Stimulated activated naive CD8-positive, alpha-beta T cell treated with anti-CD3 and anti-CD28 coated beads, Interleukin-15, Interleukin-2, amounts not matched to agents 100 ng/mL and 50 ng/mL, for 24 hours (primary cell): ENCODE measurements around the gene ZBTB20.

Experiments
- H3K27ac Mint-ChIP-seq: one replicate; pipeline ENCODE4 v1.8.0; 2021; ENCODE audit warnings: mild to moderate bottlenecking, mixed read lengths
- H3K27me3 Mint-ChIP-seq: one replicate; pipeline ENCODE4 v1.8.0; 2021; ENCODE audit warnings: mixed read lengths
- H3K36me3 Mint-ChIP-seq: one replicate; pipeline ENCODE4 v1.8.0; 2021; ENCODE audit warnings: low read depth, mixed read lengths
- H3K4me1 Mint-ChIP-seq: one replicate; pipeline ENCODE4 v1.8.0; 2021; ENCODE audit warnings: low read depth, mixed read lengths
- H3K4me3 Mint-ChIP-seq: one replicate; pipeline ENCODE4 v1.8.0; 2021; ENCODE audit warnings: mild to moderate bottlenecking, mixed read lengths
- H3K9me3 Mint-ChIP-seq: one replicate; pipeline ENCODE4 v1.8.0; 2021; ENCODE audit warnings: mixed read lengths

Gene ZBTB20

GRCh38 chr3:114850898-114851297 lies 296.2 kb downstream of the ZBTB20 start:
- no peaks in the 10 kb centered on the region for H3K9me3 Mint-ChIP-seq
- no peak overlapping the region for H3K27ac Mint-ChIP-seq
- no peaks in the 10 kb centered on the region for H3K27me3 Mint-ChIP-seq
- H3K4me3 Mint-ChIP-seq = no peak overlapping the region
- H3K4me1 Mint-ChIP-seq = peaks cover 11% of the 10 kb centered on the region
- no peaks in the 10 kb centered on the region for H3K36me3 Mint-ChIP-seq

DNA sequence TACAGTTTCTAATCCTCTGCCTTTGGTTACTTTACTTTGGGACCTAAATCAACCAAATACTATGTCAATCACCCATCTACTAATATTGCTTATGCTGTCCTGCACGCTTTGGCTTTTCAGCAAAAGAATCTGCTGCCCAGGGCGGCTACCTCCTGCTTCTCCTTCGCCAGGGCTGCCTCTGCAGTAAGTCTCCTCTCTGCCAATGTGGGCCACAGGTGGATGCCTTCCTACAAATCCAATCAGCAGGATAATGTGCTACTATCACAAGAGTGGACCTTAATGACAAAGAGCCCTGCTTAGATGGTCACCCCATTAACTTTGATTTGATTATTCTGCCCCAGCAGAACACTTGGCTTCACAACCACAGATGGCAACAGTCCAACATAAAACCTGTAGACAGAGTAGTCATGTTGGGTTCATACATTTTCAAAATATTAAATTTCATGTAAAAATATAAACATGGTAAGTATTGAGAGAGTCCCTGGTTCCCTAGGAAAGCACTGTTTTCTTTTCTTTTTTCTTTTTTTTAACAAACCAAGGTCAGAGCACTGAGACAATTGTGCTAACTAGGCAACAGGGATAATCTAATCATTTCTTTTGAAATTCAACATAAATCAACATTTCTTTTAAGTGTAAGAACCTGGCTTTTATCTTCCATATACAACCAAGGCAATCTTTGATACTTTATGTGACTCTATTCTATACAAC lies 298.3 kb downstream of the ZBTB20 start:
- Mint-ChIP-seq H3K27ac (no peak overlapping the region), H3K9me3 (no peaks in the 10 kb centered on the region)

GRCh38 chr3:114848082-114848481 lies 299.0 kb downstream of the ZBTB20 start:
- Mint-ChIP-seq H3K36me3 (no peaks in the 10 kb centered on the region), H3K27ac (no peak overlapping the region), H3K9me3 (no peaks in the 10 kb centered on the region), H3K27me3 (no peaks in the 10 kb centered on the region), H3K4me3 (no peak overlapping the region), H3K4me1 (no peaks in the 10 kb centered on the region)

More for the DNA sequence above, 298.3 kb downstream of the ZBTB20 start:
- Mint-ChIP-seq H3K27me3 (no peaks in the 10 kb centered on the region), H3K4me1 (no peaks in the 10 kb centered on the region), H3K4me3 (no peak overlapping the region), H3K36me3 (no peaks in the 10 kb centered on the region)

DNA sequence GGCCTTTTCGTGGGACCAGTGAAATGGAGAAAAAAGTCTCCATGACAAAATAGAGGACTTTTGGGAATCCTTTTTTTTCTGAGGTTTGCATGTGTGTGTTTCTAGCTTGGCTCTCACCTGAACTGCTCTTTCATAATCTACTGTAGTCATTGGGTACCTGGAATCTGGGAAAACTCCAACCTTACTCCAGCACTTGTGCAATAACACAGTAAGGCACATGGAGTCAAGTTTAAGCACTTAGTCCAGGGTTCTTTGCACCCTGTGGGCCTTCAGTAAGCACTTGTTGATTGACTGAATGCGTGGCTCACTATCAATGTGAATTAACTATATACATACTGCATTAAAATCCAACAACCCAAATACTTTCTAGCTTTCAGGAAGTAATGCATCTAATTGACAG lies 299.5 kb downstream of the ZBTB20 start:
- Mint-ChIP-seq H3K4me1 (no peaks in the 10 kb centered on the region), H3K36me3 (no peaks in the 10 kb centered on the region), H3K4me3 (no peak overlapping the region), H3K27ac (no peak overlapping the region), H3K9me3 (no peaks in the 10 kb centered on the region), H3K27me3 (no peaks in the 10 kb centered on the region)

DNA sequence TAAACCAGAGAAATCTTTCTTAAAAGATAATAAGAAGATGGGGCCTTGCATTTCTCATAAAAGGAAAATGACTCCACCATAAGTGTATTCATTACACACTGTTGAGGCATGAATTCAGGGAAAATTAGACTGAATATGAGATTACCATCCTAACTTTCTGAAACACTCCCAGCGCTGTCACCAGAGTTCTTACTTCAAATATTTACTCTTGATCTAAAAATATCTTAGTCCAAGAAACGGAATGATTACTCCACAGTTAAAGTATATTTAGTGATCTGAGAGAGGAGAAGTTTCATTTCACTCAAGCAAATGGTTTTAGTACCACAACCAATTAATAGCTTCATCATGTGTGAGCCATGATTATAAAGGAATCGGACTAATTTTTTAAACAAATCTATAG lies 300.3 kb downstream of the ZBTB20 start:
- H3K4me1 Mint-ChIP-seq = no peaks in the 10 kb centered on the region
- H3K27ac Mint-ChIP-seq = no peak overlapping the region
- H3K36me3 Mint-ChIP-seq = no peaks in the 10 kb centered on the region
- no peak overlapping the region for H3K4me3 Mint-ChIP-seq
- no peaks in the 10 kb centered on the region for H3K27me3 Mint-ChIP-seq
- H3K9me3 Mint-ChIP-seq = no peaks in the 10 kb centered on the region

DNA sequence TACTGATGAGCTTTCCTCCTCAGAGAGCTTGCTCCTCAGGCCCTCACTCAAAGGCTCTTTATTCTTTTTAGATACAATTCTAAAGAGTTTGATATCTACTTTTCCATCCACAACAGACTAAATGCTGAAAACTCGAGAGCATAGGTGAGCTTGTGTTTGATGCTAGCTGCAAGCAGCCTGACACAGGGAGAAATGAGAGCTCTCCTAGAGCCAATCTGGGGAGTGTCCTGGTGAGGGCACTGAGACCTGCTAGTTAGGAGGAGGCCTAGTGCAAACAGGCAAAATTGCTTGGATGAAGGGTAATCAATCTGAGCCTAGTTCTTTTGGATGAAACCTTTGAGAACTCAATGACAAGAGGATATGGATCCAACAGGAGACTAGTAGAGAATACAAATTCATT lies 300.8 kb downstream of the ZBTB20 start:
- Mint-ChIP-seq H3K27ac (no peak overlapping the region), H3K27me3 (no peaks in the 10 kb centered on the region)

DNA sequence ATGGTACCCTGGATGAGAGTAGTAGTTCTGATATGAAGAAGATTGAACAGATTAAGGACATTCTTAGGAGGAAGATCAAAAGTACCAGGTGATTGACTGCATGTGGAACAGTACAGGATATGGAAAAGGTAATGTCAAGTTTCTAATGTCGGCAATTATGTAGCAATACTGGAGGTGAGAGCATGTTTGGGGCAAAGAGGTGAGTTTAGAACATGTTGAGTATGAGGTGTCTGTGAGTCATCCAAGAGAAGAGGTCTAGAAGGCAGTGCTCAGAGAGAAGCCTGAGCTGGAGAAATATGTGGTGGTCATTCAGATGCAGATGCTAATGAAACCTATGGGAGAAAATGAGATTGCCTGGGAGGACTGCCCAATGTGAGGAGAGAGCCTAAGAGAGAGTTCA lies 305.6 kb downstream of the ZBTB20 start:
- Mint-ChIP-seq H3K36me3 (peaks cover 7% of the 10 kb centered on the region), H3K27ac (no peak overlapping the region), H3K4me1 (peaks cover 5% of the 10 kb centered on the region), H3K9me3 (no peaks in the 10 kb centered on the region), H3K4me3 (no peak overlapping the region), H3K27me3 (no peaks in the 10 kb centered on the region)

More for the DNA sequence above, 300.8 kb downstream of the ZBTB20 start:
- Mint-ChIP-seq H3K36me3 (no peaks in the 10 kb centered on the region), H3K9me3 (no peaks in the 10 kb centered on the region), H3K4me3 (no peak overlapping the region), H3K4me1 (peaks cover 5% of the 10 kb centered on the region)

GRCh38 chr3:114839476-114839875 lies 307.6 kb downstream of the ZBTB20 start:
- Mint-ChIP-seq H3K9me3 (no peaks in the 10 kb centered on the region), H3K36me3 (peaks cover 7% of the 10 kb centered on the region), H3K4me1 (peaks cover 5% of the 10 kb centered on the region), H3K27ac (no peak overlapping the region), H3K27me3 (no peaks in the 10 kb centered on the region), H3K4me3 (no peak overlapping the region)

DNA sequence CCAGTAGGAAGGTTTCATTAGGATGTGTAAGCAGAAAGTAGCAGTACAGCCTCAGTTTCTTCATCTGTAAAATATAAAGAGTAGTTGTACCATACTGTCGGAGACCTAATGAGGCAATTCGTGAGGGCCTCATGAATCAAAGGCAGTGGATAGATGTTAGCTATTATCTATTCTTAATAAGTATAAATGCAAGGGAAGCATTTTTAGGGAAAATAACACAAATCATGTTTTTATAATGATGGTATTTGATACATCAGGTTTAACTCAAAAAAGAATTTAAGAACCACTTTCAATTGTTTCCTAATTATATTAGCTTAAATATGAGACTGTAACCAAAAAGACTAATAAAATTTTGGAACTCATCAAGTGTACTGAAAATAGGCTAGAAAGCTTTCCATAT lies 309.1 kb downstream of the ZBTB20 start:
- H3K27ac Mint-ChIP-seq = no peak overlapping the region
- no peaks in the 10 kb centered on the region for H3K9me3 Mint-ChIP-seq
- H3K36me3 Mint-ChIP-seq = peaks cover 7% of the 10 kb centered on the region
- H3K4me3 Mint-ChIP-seq = no peak overlapping the region
- H3K27me3 Mint-ChIP-seq = no peaks in the 10 kb centered on the region
- H3K4me1 Mint-ChIP-seq = peaks cover 5% of the 10 kb centered on the region

- Mint-ChIP-seq H3K4me1 (peaks cover 3% of the 10 kb centered on the region), H3K4me3 (no peak overlapping the region), H3K27ac (no peak overlapping the region), H3K27me3 (no peaks in the 10 kb centered on the region), H3K36me3 (peaks cover 7% of the 10 kb centered on the region), H3K9me3 (no peaks in the 10 kb centered on the region)
Measured at GRCh38 chr3:114834175-114834940, 312.7 kb downstream of the ZBTB20 start.

- peaks cover 4% of the 10 kb centered on the region for H3K4me1 Mint-ChIP-seq
- no peaks in the 10 kb centered on the region for H3K27me3 Mint-ChIP-seq
- no peaks in the 10 kb centered on the region for H3K9me3 Mint-ChIP-seq
- H3K36me3 Mint-ChIP-seq = no peaks in the 10 kb centered on the region
- no peak overlapping the region for H3K4me3 Mint-ChIP-seq
- H3K27ac Mint-ChIP-seq = no peak overlapping the region
Measured at GRCh38 chr3:114831861-114832260, 315.2 kb downstream of the ZBTB20 start.

DNA sequence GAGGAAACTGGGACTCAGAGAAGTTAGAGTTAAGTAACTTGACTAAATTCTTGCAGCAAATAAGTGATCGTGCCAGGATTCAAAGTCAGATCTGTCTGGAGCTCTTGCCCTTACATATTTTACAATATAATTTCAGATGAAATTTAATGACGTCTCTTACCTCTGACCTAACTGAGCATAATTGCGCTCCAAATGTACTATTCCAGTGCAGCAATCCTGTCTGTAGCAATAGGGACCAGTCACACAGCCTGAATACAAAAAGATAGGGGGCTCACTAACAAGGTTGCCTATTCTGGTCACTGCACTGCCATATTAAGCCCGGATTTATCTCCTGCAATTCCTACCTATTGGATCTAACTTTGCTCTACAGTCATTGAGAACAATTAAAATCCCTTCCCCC lies 316.4 kb downstream of the ZBTB20 start:
- H3K4me3 Mint-ChIP-seq = no peak overlapping the region
- H3K27ac Mint-ChIP-seq = no peak overlapping the region
- no peaks in the 10 kb centered on the region for H3K27me3 Mint-ChIP-seq
- no peaks in the 10 kb centered on the region for H3K9me3 Mint-ChIP-seq
- H3K4me1 Mint-ChIP-seq = peaks cover 4% of the 10 kb centered on the region
- no peaks in the 10 kb centered on the region for H3K36me3 Mint-ChIP-seq

DNA sequence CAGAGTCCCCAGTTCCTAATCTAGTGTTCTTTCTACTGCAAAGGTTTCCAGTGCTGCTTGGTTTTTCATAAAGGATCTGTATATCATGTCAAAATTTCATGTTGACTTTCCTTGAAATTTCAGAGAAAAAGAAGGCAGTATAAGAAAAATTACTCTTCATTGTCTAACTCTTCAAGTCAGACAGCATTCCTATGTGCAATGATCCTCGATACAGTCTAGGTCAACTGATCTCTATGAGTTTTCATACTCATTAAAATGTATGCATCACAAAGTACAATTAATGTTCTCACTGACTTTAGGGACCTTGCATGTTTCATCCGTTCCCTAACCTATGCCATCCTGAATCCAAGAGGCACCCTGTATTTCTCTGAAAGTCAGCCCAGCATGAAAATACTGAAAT lies 317.3 kb downstream of the ZBTB20 start:
- no peak overlapping the region for H3K27ac Mint-ChIP-seq
- H3K27me3 Mint-ChIP-seq = no peaks in the 10 kb centered on the region
- peaks cover 4% of the 10 kb centered on the region for H3K4me1 Mint-ChIP-seq
- no peaks in the 10 kb centered on the region for H3K9me3 Mint-ChIP-seq
- no peaks in the 10 kb centered on the region for H3K36me3 Mint-ChIP-seq
- no peak overlapping the region for H3K4me3 Mint-ChIP-seq

DNA sequence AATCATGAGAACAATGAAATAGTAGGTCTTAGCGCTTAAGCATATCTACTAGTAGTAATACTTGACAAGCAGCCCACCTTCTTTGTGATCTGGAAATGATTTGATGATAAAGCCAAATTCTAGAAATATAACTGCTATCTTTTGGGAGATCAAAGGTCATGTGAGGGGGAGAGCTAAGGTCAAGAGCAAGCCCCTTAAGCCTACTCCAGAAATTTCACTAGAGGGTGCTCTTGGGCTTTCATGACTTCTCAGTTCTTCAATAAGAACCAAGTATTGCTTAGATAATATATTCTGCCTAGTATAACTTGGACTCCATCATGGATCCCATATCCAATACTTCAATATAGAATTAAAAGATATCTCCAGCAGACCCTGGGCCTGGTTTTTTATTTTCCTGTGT lies 319.6 kb downstream of the ZBTB20 start:
- Mint-ChIP-seq H3K27me3 (no peaks in the 10 kb centered on the region), H3K4me3 (no peak overlapping the region), H3K36me3 (no peaks in the 10 kb centered on the region), H3K4me1 (peaks cover 4% of the 10 kb centered on the region), H3K9me3 (no peaks in the 10 kb centered on the region), H3K27ac (no peak overlapping the region)

GRCh38 chr3:114824014-114824413 lies 323.1 kb downstream of the ZBTB20 start:
- H3K4me3 Mint-ChIP-seq = no peak overlapping the region
- H3K27me3 Mint-ChIP-seq = no peaks in the 10 kb centered on the region
- H3K9me3 Mint-ChIP-seq = no peaks in the 10 kb centered on the region
- H3K27ac Mint-ChIP-seq = no peak overlapping the region
- H3K36me3 Mint-ChIP-seq = no peaks in the 10 kb centered on the region
- no peaks in the 10 kb centered on the region for H3K4me1 Mint-ChIP-seq

DNA sequence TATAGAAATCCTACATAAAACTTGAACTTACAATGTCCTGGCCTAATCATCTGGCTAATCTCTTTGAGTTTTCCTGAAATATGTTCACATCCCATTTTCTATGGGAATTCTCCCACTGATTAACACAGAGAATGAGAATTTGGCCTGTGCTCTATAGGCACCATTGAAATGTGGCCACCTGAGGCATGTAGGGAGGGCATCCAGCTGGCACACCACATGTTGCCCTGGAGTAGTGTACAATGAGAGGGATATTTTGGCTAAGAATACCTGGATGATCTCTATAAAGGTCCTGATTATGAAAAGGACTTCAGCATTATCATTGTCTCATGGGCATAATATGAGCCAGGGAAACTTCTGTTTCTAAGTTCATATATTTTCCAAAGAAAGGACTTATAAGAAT lies 324.0 kb downstream of the ZBTB20 start:
- Mint-ChIP-seq H3K9me3 (no peaks in the 10 kb centered on the region), H3K27me3 (no peaks in the 10 kb centered on the region), H3K4me1 (no peaks in the 10 kb centered on the region), H3K27ac (no peak overlapping the region), H3K36me3 (no peaks in the 10 kb centered on the region), H3K4me3 (no peak overlapping the region)
